Liver (tissue), 3 donors: ENCODE results near the gene EIF3L.

Source experiments
- CTCF ChIP-seq: fragments of 150-350 bp; IDR thresholded peaks from 2 replicates; pipeline ENCODE4 v1.5.1; 2017; ENCODE audit warnings: improper control_type of control experiment, low read depth, low read length; ENCODE audit not compliant: missing input control
- HNF4G ChIP-seq: IDR thresholded peaks from 2 replicates; pipeline ENCODE4 v1.6.1; 2016; ENCODE audit warnings: antibody characterized with exemption
- MAX ChIP-seq: IDR thresholded peaks from 2 replicates; pipeline ENCODE4 v1.6.1; 2016; ENCODE audit warnings: antibody characterized with exemption
- REST ChIP-seq: IDR thresholded peaks from 2 replicates; pipeline ENCODE4 v1.6.1; 2016; ENCODE audit warnings: antibody characterized with exemption, mild to moderate bottlenecking
- SP1 ChIP-seq: IDR thresholded peaks from 2 replicates; pipeline ENCODE4 v1.6.1; 2018; ENCODE audit warnings: antibody characterized with exemption, mild to moderate bottlenecking
- donor health status: healthy.
- donor health status: healthy.

- TF ChIP-seq CTCF, result no peak
- no peak for TF ChIP-seq MAX
- no peak for TF ChIP-seq HNF4G
- no peak for TF ChIP-seq SP1
- no peak for TF ChIP-seq REST
Measured at GRCh38 chr22:37884420-37884819, 35.2 kb downstream of the EIF3L start.
